A549 (cell line): Measurements from ENCODE around the gene ZFYVE19. TPM values are rescaled to one million over a fixed set of nuclear protein-coding genes. Genes with fewer than 3 reads are reported as not detected.

Source experiments
- ATAC-seq, 2 experiments: fragments of 200-7000 bp in 1 of 2; fragments of >200 bp in 1 of 2; cut with Nextera tagmentation in 1 of 2; cut with Tn5 transposase in 1 of 2; 3 replicates each; pipeline versions ENCODE4 v1.8.0 to v1.9.1; 2018 to 2020; ENCODE audit warnings: mild to moderate bottlenecking in 1 of 2, moderate library complexity in 1 of 2
- CTCF ChIA-PET: fragments of 300-600 bp; sonication (Branson Sonifier 250); formaldehyde crosslinking; extraction: SDS; loops from one replicate; lab custom pipeline; 2021; ENCODE audit warnings: antibody characterized with exemption, inconsistent platforms; lab: Yijun Ruan, JAX
- POLR2A ChIA-PET: fragments of 350-600 bp; formaldehyde crosslinking; extraction: SDS; loops from one replicate; lab custom pipeline; 2021; ENCODE audit warnings: antibody characterized with exemption, inconsistent platforms; lab: Yijun Ruan, JAX
- DNase-seq, 2 experiments: peaks; one replicate each; pipeline versions ENCODE4 v3.0.0 to v3.0.0-alpha.2; 2011 to 2016; ENCODE audit warnings: low read depth in 1 of 2, low spot score in 1 of 2
- FAIRE-seq: peaks from 2 replicates; lab custom pipeline; 2011; peaks lifted over from hg19 to GRCh38; lab: Jason Lieb, UNC
- H3K27ac ChIP-seq, 2 experiments: fragments of >200 bp; sonication (Bioruptor Twin); formaldehyde crosslinking; 3 replicates each; pipeline ENCODE4 v1.5.1; 2016 to 2017
- H3K4me1 ChIP-seq: fragments of >200 bp; sonication (Bioruptor Twin); formaldehyde crosslinking; 3 replicates; pipeline ENCODE4 v1.6.1; 2016
- H3K4me2 ChIP-seq: fragments of >200 bp; sonication (Bioruptor Twin); formaldehyde crosslinking; 3 replicates; pipeline ENCODE4 v1.6.1; 2016
- H3K4me3 ChIP-seq: fragments of >200 bp; sonication (Bioruptor Twin); formaldehyde crosslinking; 3 replicates; pipeline ENCODE4 v1.5.1; 2016
- H3K9me3 ChIP-seq: fragments of >200 bp; sonication (Bioruptor Twin); formaldehyde crosslinking; 3 replicates; pipeline ENCODE4 v1.6.1; 2016
- BHLHE40 ChIP-seq: IDR thresholded peaks from 2 replicates; pipeline ENCODE4 v1.6.1; 2012; ENCODE audit warnings: low read depth, low read length, inconsistent platforms
- CBX8 ChIP-seq: fragments of 200-600 bp; sonication (generic); IDR thresholded peaks from 2 replicates; pipeline ENCODE4 v1.6.1; 2016
- GATA3 ChIP-seq: IDR thresholded peaks from 2 replicates; pipeline ENCODE4 v1.6.1; 2012; ENCODE audit warnings: borderline replicate concordance
- HES2 ChIP-seq: fragments of >200 bp; sonication (Bioruptor Twin); formaldehyde crosslinking; IDR thresholded peaks from 2 replicates; pipeline ENCODE4 v1.6.1; 2016
- HOXA7 ChIP-seq: fragments of 250-450 bp; sonication (Bioruptor Pico); IDR thresholded peaks from 2 replicates; pipeline ENCODE4 v1.5.0; 2020; ENCODE audit warnings: mild to moderate bottlenecking, moderate library complexity
- HOXB13 ChIP-seq: fragments of 250-450 bp; sonication (Bioruptor Pico); IDR thresholded peaks from 2 replicates; pipeline ENCODE4 v1.5.0; 2020; ENCODE audit warnings: low read depth, mild to moderate bottlenecking, moderate library complexity
- JUN ChIP-seq, 2 experiments: fragments of >200 bp; sonication (Bioruptor Twin); formaldehyde crosslinking; IDR thresholded peaks; 2 replicates in 1 of 2; 3 replicates in 1 of 2; pipeline ENCODE4 v1.6.1; 2016 to 2017
- MAFK ChIP-seq: fragments of 450-650 bp; IDR thresholded peaks from 2 replicates; pipeline ENCODE4 v1.6.1; 2014; ENCODE audit not compliant: partially characterized antibody
- MAX ChIP-seq: IDR thresholded peaks from 2 replicates; pipeline ENCODE4 v1.6.1; 2012
- MAZ ChIP-seq: fragments of 150-350 bp; IDR thresholded peaks from 2 replicates; pipeline ENCODE4 v1.6.1; 2014; ENCODE audit warnings: antibody characterized with exemption, low read depth, low read length, borderline replicate concordance
- MYC ChIP-seq: IDR thresholded peaks from 2 replicates; pipeline ENCODE4 v1.6.1; 2012; ENCODE audit warnings: mild to moderate bottlenecking, inconsistent platforms, low read length, improper control_type of control experiment, borderline replicate concordance
- NPAS2 ChIP-seq: fragments of 250-450 bp; sonication (Bioruptor Pico); IDR thresholded peaks from 2 replicates; pipeline ENCODE4 v1.8.0; 2022; ENCODE audit warnings: mild to moderate bottlenecking, moderate library complexity, borderline replicate concordance
- NR3C1 ChIP-seq: fragments of >200 bp; sonication (Bioruptor Twin); formaldehyde crosslinking; IDR thresholded peaks from 3 replicates; pipeline ENCODE4 v1.6.1; 2017
- POLR2AphosphoS2 ChIP-seq: conservative IDR thresholded peaks from 2 replicates; pipeline ENCODE4 v1.6.1; 2012; ENCODE audit warnings: low read length, improper control_type of control experiment, inconsistent platforms
- RCOR1 ChIP-seq: fragments of 150-350 bp; IDR thresholded peaks from 2 replicates; pipeline ENCODE4 v1.6.1; 2014; ENCODE audit warnings: antibody characterized with exemption, low read length, low read depth
- RFX5 ChIP-seq: fragments of 450-650 bp; IDR thresholded peaks from 2 replicates; pipeline ENCODE4 v1.7.1; 2014; ENCODE audit warnings: antibody characterized with exemption, mild to moderate bottlenecking, moderate library complexity
- RNF2 ChIP-seq: fragments of 200-600 bp; sonication (generic); IDR thresholded peaks from 2 replicates; pipeline ENCODE4 v1.6.1; 2016; ENCODE audit warnings: low read depth, mild to moderate bottlenecking, antibody characterized with exemption, moderate library complexity, borderline replicate concordance
- TFCP2L1 ChIP-seq: fragments of 250-450 bp; sonication (Bioruptor Pico); IDR thresholded peaks from 2 replicates; pipeline ENCODE4 v1.5.0; 2021; ENCODE audit warnings: mild to moderate bottlenecking
- ZFP36 ChIP-seq: fragments of 450-650 bp; IDR thresholded peaks from 2 replicates; pipeline ENCODE4 v1.6.1; 2014; ENCODE audit warnings: borderline replicate concordance; ENCODE audit not compliant: partially characterized antibody
- WGBS: methylation state at CpG from one replicate; pipeline ENCODE4 v1.1.6; 2017; ENCODE audit errors: missing lambda C conversion rate; 5-methylcytosine and 5-hydroxymethylcytosine counted together
- polyA plus RNA-seq, 4 experiments: library from polyadenylated mRNA; depleted of rRNA in 3 of 4; stranded (reverse); fragments of >200 nt; fragmentation: RNase III in 1 of 4; extraction: RNeasy Plus Mini Kit Qiagen cat#74134 plus additional on column Dnase treatment in 1 of 4; gene quantifications; 2 replicates in 3 of 4; 3 replicates in 1 of 4; pipeline ENCODE4 v1.2.3, GENCODE V29; 2011 to 2017
- TF ChIP-seq, protein P1 (sequence below): fragments of 200-600 bp; sonication (generic); IDR thresholded peaks from 2 replicates; pipeline ENCODE4 v1.6.1; 2016; ENCODE audit warnings: antibody characterized with exemption, mild to moderate bottlenecking, moderate library complexity
- TF ChIP-seq, protein P2 (sequence below): IDR thresholded peaks from 2 replicates; pipeline ENCODE4 v1.6.1; 2012

ZFYVE19 gene
- polyA plus RNA-seq, 2 of the 4 experiments (the other 2 are of a cell fraction): 15.6 to 25.6 TPM

- FAIRE-seq (no peak), DNase-seq (no peak), ATAC-seq (no peak)
- ChIA-PET CTCF (interaction anchor here (0.8 to 2.3 kb wide), 3 partner anchors 22 to 106 kb away, joined by 3 to 6 read pairs (median 5); no protein-coding TSS in a partner anchor), POLR2A (no interaction called here)
- H3K4me2 ChIP-seq: no peak overlapping the region
- H3K4me1 ChIP-seq: peaks cover 52% of the 10 kb centered on the region
- peak overlapping the region in 1 of 2 experiments; percentile 70; a peak in 3 of 6 replicates for H3K27ac ChIP-seq
- no peak overlapping the region for H3K4me3 ChIP-seq
- no peaks in the 10 kb centered on the region for H3K9me3 ChIP-seq
- no peak for TF ChIP-seq HES2
- TF ChIP-seq, protein P1, sequence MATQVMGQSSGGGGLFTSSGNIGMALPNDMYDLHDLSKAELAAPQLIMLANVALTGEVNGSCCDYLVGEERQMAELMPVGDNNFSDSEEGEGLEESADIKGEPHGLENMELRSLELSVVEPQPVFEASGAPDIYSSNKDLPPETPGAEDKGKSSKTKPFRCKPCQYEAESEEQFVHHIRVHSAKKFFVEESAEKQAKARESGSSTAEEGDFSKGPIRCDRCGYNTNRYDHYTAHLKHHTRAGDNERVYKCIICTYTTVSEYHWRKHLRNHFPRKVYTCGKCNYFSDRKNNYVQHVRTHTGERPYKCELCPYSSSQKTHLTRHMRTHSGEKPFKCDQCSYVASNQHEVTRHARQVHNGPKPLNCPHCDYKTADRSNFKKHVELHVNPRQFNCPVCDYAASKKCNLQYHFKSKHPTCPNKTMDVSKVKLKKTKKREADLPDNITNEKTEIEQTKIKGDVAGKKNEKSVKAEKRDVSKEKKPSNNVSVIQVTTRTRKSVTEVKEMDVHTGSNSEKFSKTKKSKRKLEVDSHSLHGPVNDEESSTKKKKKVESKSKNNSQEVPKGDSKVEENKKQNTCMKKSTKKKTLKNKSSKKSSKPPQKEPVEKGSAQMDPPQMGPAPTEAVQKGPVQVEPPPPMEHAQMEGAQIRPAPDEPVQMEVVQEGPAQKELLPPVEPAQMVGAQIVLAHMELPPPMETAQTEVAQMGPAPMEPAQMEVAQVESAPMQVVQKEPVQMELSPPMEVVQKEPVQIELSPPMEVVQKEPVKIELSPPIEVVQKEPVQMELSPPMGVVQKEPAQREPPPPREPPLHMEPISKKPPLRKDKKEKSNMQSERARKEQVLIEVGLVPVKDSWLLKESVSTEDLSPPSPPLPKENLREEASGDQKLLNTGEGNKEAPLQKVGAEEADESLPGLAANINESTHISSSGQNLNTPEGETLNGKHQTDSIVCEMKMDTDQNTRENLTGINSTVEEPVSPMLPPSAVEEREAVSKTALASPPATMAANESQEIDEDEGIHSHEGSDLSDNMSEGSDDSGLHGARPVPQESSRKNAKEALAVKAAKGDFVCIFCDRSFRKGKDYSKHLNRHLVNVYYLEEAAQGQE: no peak
- TF ChIP-seq NPAS2 (CRISPR knock-in tag): no peak
- TF ChIP-seq GATA3: no peak
- no peak for TF ChIP-seq POLR2AphosphoS2
- TF ChIP-seq MAX: no peak
- TF ChIP-seq RNF2: no peak
- TF ChIP-seq HOXB13 (CRISPR knock-in tag): no peak
- TF ChIP-seq MAZ: no peak
- TF ChIP-seq, all 56 proteins: peak for 0
- WGBS: 90% methylated on average over 5 of the region's 5 CpGs
Measured at GRCh38 chr15:40789119-40789518, 17.8 kb upstream of the ZFYVE19 start.

DNA sequence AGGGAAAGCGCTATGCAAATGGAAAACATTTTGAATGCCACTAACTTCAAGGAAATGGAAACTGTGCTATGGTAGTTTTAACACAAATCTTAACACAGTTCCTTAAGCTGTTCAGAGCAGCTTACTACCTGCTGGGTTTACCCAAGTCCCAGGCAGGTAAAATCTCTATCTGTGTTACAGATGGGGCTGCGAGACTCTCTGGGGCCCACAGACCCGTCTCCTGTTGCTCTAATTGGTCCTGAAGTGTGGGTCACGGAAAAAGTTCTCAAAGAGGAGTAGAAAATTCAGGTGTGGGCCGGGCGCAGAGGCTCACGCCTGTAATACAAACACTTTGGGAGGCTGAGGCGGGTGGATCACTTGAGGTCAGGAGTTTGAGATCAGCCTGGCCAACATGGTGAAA, 16.9 kb upstream of the ZFYVE19 start:
- H3K27ac ChIP-seq: peak overlapping the region in 1 of 2 experiments; percentile 85; a peak in 1 of 6 replicates
- H3K4me3 ChIP-seq: no peak overlapping the region
- peaks cover 56% of the 10 kb centered on the region for H3K4me1 ChIP-seq
- ChIA-PET POLR2A (no interaction called here), CTCF (interaction anchor here (1.3 kb wide), 1 partner anchor 43 kb away, joined by 5 read pairs; no protein-coding TSS in a partner anchor)
- no peak overlapping the region for H3K4me2 ChIP-seq
- 93% methylated on average over 8 of the region's 8 CpGs for WGBS
- no peak for TF ChIP-seq MAFK
- TF ChIP-seq RFX5: no peak
- TF ChIP-seq ZFP36: no peak
- TF ChIP-seq JUN (IDR thresholded peaks at IDR 0.05): no peak
- no peak for TF ChIP-seq NPAS2 (CRISPR knock-in tag)
- TF ChIP-seq, protein P2, sequence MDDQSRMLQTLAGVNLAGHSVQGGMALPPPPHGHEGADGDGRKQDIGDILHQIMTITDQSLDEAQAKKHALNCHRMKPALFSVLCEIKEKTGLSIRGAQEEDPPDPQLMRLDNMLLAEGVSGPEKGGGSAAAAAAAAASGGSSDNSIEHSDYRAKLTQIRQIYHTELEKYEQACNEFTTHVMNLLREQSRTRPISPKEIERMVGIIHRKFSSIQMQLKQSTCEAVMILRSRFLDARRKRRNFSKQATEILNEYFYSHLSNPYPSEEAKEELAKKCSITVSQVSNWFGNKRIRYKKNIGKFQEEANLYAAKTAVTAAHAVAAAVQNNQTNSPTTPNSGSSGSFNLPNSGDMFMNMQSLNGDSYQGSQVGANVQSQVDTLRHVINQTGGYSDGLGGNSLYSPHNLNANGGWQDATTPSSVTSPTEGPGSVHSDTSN: no peak
- no peak for TF ChIP-seq RCOR1
- TF ChIP-seq TFCP2L1 (CRISPR knock-in tag): no peak
- TF ChIP-seq CBX8: no peak
- TF ChIP-seq MYC: no peak
- TF ChIP-seq BHLHE40: no peak
- TF ChIP-seq NR3C1: no peak
- no peak for TF ChIP-seq HOXA7 (CRISPR knock-in tag)
- ATAC-seq (no peak), DNase-seq (no peak), FAIRE-seq (no peak)
- H3K9me3 ChIP-seq: no peaks in the 10 kb centered on the region
